Endothelial cell of umbilical vein (primary cell): ENCODE data around the gene SFI1. TPM values are rescaled to one million over a fixed set of nuclear protein-coding genes. Genes with fewer than 3 reads are reported as not detected.

Experiments used
- BruUV-seq: library from RNA; stranded (reverse); fragments of 400-500 nt; replicated peaks from 2 replicates; lab custom pipeline; 2021; lab: Mats Ljungman, UMichigan
- CTCF ChIA-PET: fragments of 300-600, 350-600 bp; sonication (Branson Sonifier 250); formaldehyde crosslinking; loops from one replicate; lab custom pipeline; 2021; ENCODE audit warnings: antibody characterized with exemption, inconsistent platforms; lab: Charles Lee
- POLR2A ChIA-PET: fragments of 300-600, 350-600 bp; sonication (Branson Sonifier 250); formaldehyde crosslinking; loops from one replicate; lab custom pipeline; 2021; ENCODE audit warnings: antibody characterized with exemption, inconsistent platforms; lab: Charles Lee
- DNase-seq: peaks from one replicate; pipeline ENCODE4 v3.0.0-alpha.2; 2011; ENCODE audit warnings: low read depth, low spot score
- FAIRE-seq: peaks from 2 replicates; lab custom pipeline; 2011; peaks lifted over from hg19 to GRCh38; lab: Jason Lieb, UNC
- H2AFZ ChIP-seq: 2 replicates; pipeline ENCODE4 v1.6.0; 2012; ENCODE audit warnings: low read depth, low read length, control low read depth, inconsistent platforms
- H3K27ac ChIP-seq: 2 replicates; pipeline ENCODE4 v1.5.1; 2011; ENCODE audit warnings: low read depth, mild to moderate bottlenecking, control low read depth, low read length, moderate library complexity; ENCODE audit not compliant: insufficient read depth
- H3K27me3 ChIP-seq, 2 experiments: 2 replicates each; pipeline versions ENCODE4 v1.6.0 to v1.6.1; 2011; ENCODE audit warnings: low read length in 2 of 2, mixed read lengths in 1 of 2; ENCODE audit not compliant: control insufficient read depth in 2 of 2, insufficient read depth in 2 of 2
- H3K36me3 ChIP-seq, 2 experiments: 2 replicates in 1 of 2; 3 replicates in 1 of 2; pipeline ENCODE4 v1.5.1; 2011; ENCODE audit warnings: low read length in 2 of 2, mild to moderate bottlenecking in 1 of 2, moderate library complexity in 1 of 2; ENCODE audit not compliant: control insufficient read depth in 2 of 2, insufficient read depth in 2 of 2; ENCODE audit errors: extremely low read depth in 1 of 2
- H3K4me1 ChIP-seq: 3 replicates; pipeline ENCODE4 v1.5.1; 2011; ENCODE audit warnings: mild to moderate bottlenecking, low read length; ENCODE audit not compliant: control insufficient read depth, insufficient read depth; ENCODE audit errors: extremely low read depth
- H3K4me2 ChIP-seq: 2 replicates; pipeline ENCODE4 v1.6.1; 2011; ENCODE audit warnings: low read length, control low read depth, mixed read lengths; ENCODE audit not compliant: insufficient read depth
- H3K4me3 ChIP-seq, 3 experiments: fragments of 200-600 bp in 1 of 3; sonication (generic), shearing (Covaris generic) in 1 of 3; replicated peaks in 1 of 3; 2 replicates each; pipeline ENCODE4 v1.5.1; 2011 to 2016; ENCODE audit warnings: control low read depth in 3 of 3, low read length in 3 of 3, mild to moderate bottlenecking in 2 of 3, inconsistent platforms in 1 of 3, low read depth in 1 of 3, moderate library complexity in 1 of 3; ENCODE audit not compliant: insufficient read depth in 1 of 3
- H3K79me2 ChIP-seq: 2 replicates; pipeline ENCODE4 v1.6.0; 2012; ENCODE audit warnings: low read length, inconsistent platforms; ENCODE audit not compliant: control insufficient read depth, insufficient read depth
- H3K9ac ChIP-seq: replicated peaks from 2 replicates; pipeline ENCODE3; 2011; ENCODE audit warnings: low read length, control low read depth; ENCODE audit not compliant: insufficient read depth; ENCODE audit errors: extremely low read depth
- H3K9me1 ChIP-seq: replicated peaks from 3 replicates; pipeline ENCODE4 v1.6.0; 2011; ENCODE audit warnings: mild to moderate bottlenecking, low read length; ENCODE audit not compliant: control insufficient read depth, insufficient read depth; ENCODE audit errors: extremely low read depth
- H3K9me3 ChIP-seq: replicated peaks from 2 replicates; pipeline ENCODE4 v1.5.1; 2012; ENCODE audit warnings: low read length, inconsistent platforms; ENCODE audit not compliant: control insufficient read depth, insufficient read depth
- H4K20me1 ChIP-seq: replicated peaks from 2 replicates; pipeline ENCODE3; 2011; ENCODE audit warnings: mild to moderate bottlenecking, low read length; ENCODE audit not compliant: control insufficient read depth, insufficient read depth; ENCODE audit errors: extremely low read depth
- EZH2 ChIP-seq: IDR thresholded peaks from 2 replicates; pipeline ENCODE4 v1.6.1; 2012; ENCODE audit warnings: borderline replicate concordance, low read depth, mild to moderate bottlenecking, moderate library complexity, low read length, inconsistent platforms; ENCODE audit not compliant: severe bottlenecking
- FOS ChIP-seq: IDR thresholded peaks from 2 replicates; pipeline ENCODE4 v1.6.1; 2011; ENCODE audit warnings: mild to moderate bottlenecking, low read length, moderate library complexity, borderline replicate concordance; ENCODE audit not compliant: insufficient read depth
- GATA2 ChIP-seq: IDR thresholded peaks from 2 replicates; pipeline ENCODE4 v1.7.0; 2011; ENCODE audit warnings: low read depth, mild to moderate bottlenecking, moderate library complexity, mixed read lengths, low read length; ENCODE audit not compliant: insufficient read length, insufficient read depth
- JUN ChIP-seq: IDR thresholded peaks from 2 replicates; pipeline ENCODE4 v1.6.1; 2011; ENCODE audit warnings: borderline replicate concordance, low read depth; ENCODE audit not compliant: insufficient read length, insufficient read depth
- MYC ChIP-seq: IDR thresholded peaks from one replicate; pipeline ENCODE4 v1.6.1; 2011; ENCODE audit warnings: mild to moderate bottlenecking, low read depth, low read length
- POLR2A ChIP-seq: IDR thresholded peaks from 2 replicates; pipeline ENCODE4 v1.6.1; 2012; ENCODE audit warnings: low read depth, mild to moderate bottlenecking, control low read depth, low read length
- POLR2AphosphoS5 ChIP-seq: IDR thresholded peaks from 2 replicates; pipeline ENCODE4 v1.6.1; 2012; ENCODE audit warnings: low read depth, mild to moderate bottlenecking, control low read depth, low read length, moderate library complexity; ENCODE audit not compliant: insufficient read depth
- dilution Hi-C: fragments of 300-500 bp; cut with MboI; formaldehyde crosslinking; loops from one replicate; pipeline ENCODE4 v1.15.0; 2019; ENCODE audit warnings: low sequenced_read_pairs; ENCODE audit not compliant: extremely low pct_ligation_motif_present
- intact Hi-C: fragments of 100-400 bp; cut with micrococcal nuclease; formaldehyde crosslinking; loops from one replicate; pipeline ENCODE4 v1.10.0; 2022
- polyA plus RNA-seq, 4 experiments: library from polyadenylated mRNA; depleted of rRNA in 3 of 4; stranded (reverse) in 3 of 4; unstranded in 1 of 4; fragments of >200 nt; gene quantifications; 2 replicates each; pipeline versions ENCODE4 v1.2.1 to v1.2.3, GENCODE V29; 2011 to 2012; ENCODE audit warnings: missing spikeins in 1 of 4
- total RNA-seq: library from RNA; stranded (reverse); gene quantifications from 2 replicates; pipeline ENCODE4 v1.2.3, GENCODE V29; 2021
- TF ChIP-seq, protein P1 (sequence below), 2 donors: IDR thresholded peaks; 1 replicate in 1 of 2; 2 replicates in 1 of 2; pipeline ENCODE4 v1.5.1; 2011; ENCODE audit warnings: low read length in 2 of 2, mild to moderate bottlenecking in 2 of 2, moderate library complexity in 2 of 2, control low read depth in 1 of 2, inconsistent platforms in 1 of 2, low read depth in 1 of 2; ENCODE audit not compliant: insufficient read depth in 1 of 2; ENCODE audit errors: extremely low read depth in 1 of 2
- TF ChIP-seq, protein P2 (sequence below): IDR thresholded peaks from 2 replicates; pipeline ENCODE4 v1.6.1; 2011; ENCODE audit not compliant: insufficient read depth, insufficient read length

SFI1 gene
- total and polyA plus RNA-seq, 2 donors (not counting 3 experiments of a cell fraction or from before 2014, with no cell fraction given), result 12.5 to 46.4 TPM

DNA sequence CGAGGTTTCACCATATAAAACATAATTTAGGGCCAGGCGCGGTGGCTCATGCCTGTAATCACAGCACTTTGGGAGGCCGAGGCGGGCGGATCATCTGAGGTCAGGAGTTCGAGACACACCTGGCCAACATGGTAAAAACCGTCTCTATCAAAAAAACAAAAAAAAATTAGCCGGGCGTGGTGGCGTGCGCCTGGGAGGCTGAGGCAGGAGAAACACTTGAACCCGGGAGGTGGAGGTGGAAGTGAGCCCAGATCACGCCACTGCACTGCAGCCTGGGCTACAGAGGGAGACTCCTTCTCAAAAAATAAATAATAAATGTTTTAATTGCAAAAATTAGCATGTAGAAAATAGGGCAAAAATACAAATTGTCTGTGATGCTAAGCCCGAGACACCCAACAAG lies 993 bp upstream of the SFI1 start:
- intact Hi-C loops (loop anchor here (5.0 kb wide), 1 partner anchor 257 kb away; the partner anchor contains the start of genes DEPDC5 and PRR14L), dilution Hi-C loops (no loop called here)

More for the DNA sequence above, 993 bp upstream of the SFI1 start:
- H3K27ac ChIP-seq, result no peak overlapping the region
- peak overlapping the region; percentile 90 for H3K4me2 ChIP-seq
- H3K4me3 ChIP-seq, result peak overlapping the region in 1 of 3 experiments; percentile 81
- POLR2A ChIA-PET, result no interaction called here
- H2AFZ ChIP-seq, result no peak overlapping the region
- H3K4me1 ChIP-seq, result peaks cover 21% of the 10 kb centered on the region
- H3K36me3 ChIP-seq, result no peaks in the 10 kb centered on the region
- peak overlapping the region; percentile 78 for H3K9ac ChIP-seq
- DNase-seq (no peak), FAIRE-seq (peak; percentile 8)
- no TSS peak for BruUV-seq
- no peaks in the 10 kb centered on the region for H3K9me3 ChIP-seq
- H3K9me1 ChIP-seq, result no peaks in the 10 kb centered on the region
- TF ChIP-seq JUN (no peak), GATA2 (no peak), EZH2 (no peak), MYC (no peak), POLR2A (no peak), POLR2AphosphoS5 (no peak), FOS (no peak)
- TF ChIP-seq, protein P1, sequence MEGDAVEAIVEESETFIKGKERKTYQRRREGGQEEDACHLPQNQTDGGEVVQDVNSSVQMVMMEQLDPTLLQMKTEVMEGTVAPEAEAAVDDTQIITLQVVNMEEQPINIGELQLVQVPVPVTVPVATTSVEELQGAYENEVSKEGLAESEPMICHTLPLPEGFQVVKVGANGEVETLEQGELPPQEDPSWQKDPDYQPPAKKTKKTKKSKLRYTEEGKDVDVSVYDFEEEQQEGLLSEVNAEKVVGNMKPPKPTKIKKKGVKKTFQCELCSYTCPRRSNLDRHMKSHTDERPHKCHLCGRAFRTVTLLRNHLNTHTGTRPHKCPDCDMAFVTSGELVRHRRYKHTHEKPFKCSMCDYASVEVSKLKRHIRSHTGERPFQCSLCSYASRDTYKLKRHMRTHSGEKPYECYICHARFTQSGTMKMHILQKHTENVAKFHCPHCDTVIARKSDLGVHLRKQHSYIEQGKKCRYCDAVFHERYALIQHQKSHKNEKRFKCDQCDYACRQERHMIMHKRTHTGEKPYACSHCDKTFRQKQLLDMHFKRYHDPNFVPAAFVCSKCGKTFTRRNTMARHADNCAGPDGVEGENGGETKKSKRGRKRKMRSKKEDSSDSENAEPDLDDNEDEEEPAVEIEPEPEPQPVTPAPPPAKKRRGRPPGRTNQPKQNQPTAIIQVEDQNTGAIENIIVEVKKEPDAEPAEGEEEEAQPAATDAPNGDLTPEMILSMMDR (IDR thresholded peaks at IDR 0.05; ENCODE audit: extremely low read depth in 1 of 2, insufficient read depth in 1 of 2, low read depth in 1 of 2, low read length in 2 of 2), result no peak
- TF ChIP-seq, protein P2, sequence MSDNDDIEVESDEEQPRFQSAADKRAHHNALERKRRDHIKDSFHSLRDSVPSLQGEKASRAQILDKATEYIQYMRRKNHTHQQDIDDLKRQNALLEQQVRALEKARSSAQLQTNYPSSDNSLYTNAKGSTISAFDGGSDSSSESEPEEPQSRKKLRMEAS, result no peak
- H3K27me3 ChIP-seq, result no peaks in the 10 kb centered on the region
- no peaks in the 10 kb centered on the region for H4K20me1 ChIP-seq
- CTCF ChIA-PET, result no interaction called here
- peaks cover 12% of the 10 kb centered on the region for H3K79me2 ChIP-seq
